ENCODE data around the gene NEU4. TPM values are rescaled to one million over a fixed set of nuclear protein-coding genes. Genes with fewer than 3 reads are reported as not detected.

NEU4 gene
- total and polyA plus RNA-seq, 9 of the 15 experiments (the other 6 are each of a cell fraction or from before 2014, with no cell fraction given): 0.01 to 0.40 TPM; not detected in 7

GRCh38 chr2:241844066-241844728 is 35.2 kb downstream of the NEU4 start (continued):
- TF ChIP-seq SIRT6 (IDR thresholded peaks at IDR 0.05; ENCODE audit: low read depth, low read length) (no peak), STAT5A (IDR thresholded peaks at IDR 0.05; ENCODE audit: borderline replicate concordance, low read length) (no peak), CC2D1A (IDR thresholded peaks at IDR 0.05) (no peak), ZNF212 (CRISPR knock-in tag; IDR thresholded peaks at IDR 0.05) (no peak), KLF10 (CRISPR knock-in tag; IDR thresholded peaks at IDR 0.05) (no peak), MXD1 (CRISPR knock-in tag; IDR thresholded peaks at IDR 0.05; ENCODE audit: borderline replicate concordance, poor library complexity, severe bottlenecking) (no peak), SFPQ (IDR thresholded peaks at IDR 0.05; ENCODE audit: low read depth, low read length) (no peak), ZNF318 (IDR thresholded peaks at IDR 0.05; ENCODE audit: borderline replicate concordance in 1 of 2, low read depth in 1 of 2) (no peak), TBL1XR1 (IDR thresholded peaks at IDR 0.05; ENCODE audit: low read length in 2 of 2) (no peak), FOXJ2 (tag; IDR thresholded peaks at IDR 0.05) (no peak), SAFB2 (IDR thresholded peaks at IDR 0.05; ENCODE audit: borderline replicate concordance, low read depth, low read length, severe bottlenecking) (no peak), U2AF1 (optimal IDR thresholded peaks at IDR 0.05; ENCODE audit: low read depth, low read length) (no peak)
- TF ChIP-seq, protein P1, sequence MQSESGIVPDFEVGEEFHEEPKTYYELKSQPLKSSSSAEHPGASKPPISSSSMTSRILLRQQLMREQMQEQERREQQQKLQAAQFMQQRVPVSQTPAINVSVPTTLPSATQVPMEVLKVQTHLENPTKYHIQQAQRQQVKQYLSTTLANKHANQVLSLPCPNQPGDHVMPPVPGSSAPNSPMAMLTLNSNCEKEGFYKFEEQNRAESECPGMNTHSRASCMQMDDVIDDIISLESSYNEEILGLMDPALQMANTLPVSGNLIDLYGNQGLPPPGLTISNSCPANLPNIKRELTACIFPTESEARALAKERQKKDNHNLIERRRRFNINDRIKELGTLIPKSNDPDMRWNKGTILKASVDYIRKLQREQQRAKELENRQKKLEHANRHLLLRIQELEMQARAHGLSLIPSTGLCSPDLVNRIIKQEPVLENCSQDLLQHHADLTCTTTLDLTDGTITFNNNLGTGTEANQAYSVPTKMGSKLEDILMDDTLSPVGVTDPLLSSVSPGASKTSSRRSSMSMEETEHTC (IDR thresholded peaks at IDR 0.05): no peak
- TF ChIP-seq, protein P2, sequence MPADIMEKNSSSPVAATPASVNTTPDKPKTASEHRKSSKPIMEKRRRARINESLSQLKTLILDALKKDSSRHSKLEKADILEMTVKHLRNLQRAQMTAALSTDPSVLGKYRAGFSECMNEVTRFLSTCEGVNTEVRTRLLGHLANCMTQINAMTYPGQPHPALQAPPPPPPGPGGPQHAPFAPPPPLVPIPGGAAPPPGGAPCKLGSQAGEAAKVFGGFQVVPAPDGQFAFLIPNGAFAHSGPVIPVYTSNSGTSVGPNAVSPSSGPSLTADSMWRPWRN (IDR thresholded peaks at IDR 0.05; ENCODE audit: low read depth): no peak

All from K562 (cell line).